SKM-1 (cell line): ENCODE data around the gene MYH11.

Experiments
- DNase-seq: peaks from one replicate; lab custom pipeline; 2025; ENCODE audit not compliant: unreplicated experiment; lab: John Stamatoyannopoulos, UW

MYH11 gene

GRCh38 chr16:15856901-15857698 is at the start of gene MYH11:
MYH11 (minus strand) TSS chr16:15857028; CDS start chr16:15838252, 18,776 bp downstream.
- no peak for DNase-seq

- no peak for DNase-seq
Measured at GRCh38 chr16:15906439-15906838, 49.6 kb upstream of the MYH11 start.

- no peak for DNase-seq
Measured at GRCh38 chr16:15903960-15904359, 47.1 kb upstream of the MYH11 start.

- no peak for DNase-seq
Measured at GRCh38 chr16:15900901-15901500, 44.2 kb upstream of the MYH11 start.

GRCh38 chr16:15900357-15900756 is 43.5 kb upstream of the MYH11 start:
- DNase-seq: no peak

- no peak for DNase-seq
Measured at GRCh38 chr16:15899538-15900100, 42.8 kb upstream of the MYH11 start.

GRCh38 chr16:15898654-15899053 is 41.8 kb upstream of the MYH11 start:
- no peak for DNase-seq

GRCh38 chr16:15897834-15898254 is 41.0 kb upstream of the MYH11 start:
- DNase-seq: no peak

GRCh38 chr16:15897121-15897780 is 40.4 kb upstream of the MYH11 start:
- no peak for DNase-seq

- DNase-seq: no peak
Measured at GRCh38 chr16:15894571-15895374, 37.9 kb upstream of the MYH11 start.

GRCh38 chr16:15891508-15891907 is 34.7 kb upstream of the MYH11 start:
- no peak for DNase-seq

- peak; percentile 93 for DNase-seq
Measured at GRCh38 chr16:15888072-15888976, 31.5 kb upstream of the MYH11 start, which contains the start of gene CEP20. CEP20 (minus strand) TSS chr16:15888603; CDS start chr16:15888585, 18 bp downstream.

- no peak for DNase-seq
Measured at GRCh38 chr16:15887283-15887682, 30.5 kb upstream of the MYH11 start.

- no peak for DNase-seq
Measured at GRCh38 chr16:15886078-15886477, 29.2 kb upstream of the MYH11 start.

GRCh38 chr16:15885560-15886001 is 28.8 kb upstream of the MYH11 start:
- DNase-seq: no peak

- no peak for DNase-seq
Measured at GRCh38 chr16:15882563-15882962, 25.7 kb upstream of the MYH11 start.

GRCh38 chr16:15881794-15882379 is 25.1 kb upstream of the MYH11 start:
- DNase-seq: no peak

GRCh38 chr16:15880434-15881308 is 23.8 kb upstream of the MYH11 start:
- no peak for DNase-seq
